Stimulated activated CD4-positive, alpha-beta T cell treated with anti-CD3 and anti-CD28 coated beads, Interleukin-1b, Interleukin-23, amount 100 ng/mL, for 24 hours (primary cell): ENCODE data around the gene ZNF554.
"Not testable (repeated sequence)": the region's sequence is repeated elsewhere in the genome, so short reads cannot be mapped to it uniquely, and the experiment has no call there.

Experiments used
- DNase-seq, 4 experiments: peaks; one replicate each; pipeline ENCODE4 v3.0.0-alpha.2; 2020; ENCODE audit warnings: low read depth in 4 of 4, low spot score in 1 of 4

The ZNF554 gene

GRCh38 chr19:2806736-2807378 is 12.8 kb upstream of the ZNF554 start:
- no peak for DNase-seq

DNA sequence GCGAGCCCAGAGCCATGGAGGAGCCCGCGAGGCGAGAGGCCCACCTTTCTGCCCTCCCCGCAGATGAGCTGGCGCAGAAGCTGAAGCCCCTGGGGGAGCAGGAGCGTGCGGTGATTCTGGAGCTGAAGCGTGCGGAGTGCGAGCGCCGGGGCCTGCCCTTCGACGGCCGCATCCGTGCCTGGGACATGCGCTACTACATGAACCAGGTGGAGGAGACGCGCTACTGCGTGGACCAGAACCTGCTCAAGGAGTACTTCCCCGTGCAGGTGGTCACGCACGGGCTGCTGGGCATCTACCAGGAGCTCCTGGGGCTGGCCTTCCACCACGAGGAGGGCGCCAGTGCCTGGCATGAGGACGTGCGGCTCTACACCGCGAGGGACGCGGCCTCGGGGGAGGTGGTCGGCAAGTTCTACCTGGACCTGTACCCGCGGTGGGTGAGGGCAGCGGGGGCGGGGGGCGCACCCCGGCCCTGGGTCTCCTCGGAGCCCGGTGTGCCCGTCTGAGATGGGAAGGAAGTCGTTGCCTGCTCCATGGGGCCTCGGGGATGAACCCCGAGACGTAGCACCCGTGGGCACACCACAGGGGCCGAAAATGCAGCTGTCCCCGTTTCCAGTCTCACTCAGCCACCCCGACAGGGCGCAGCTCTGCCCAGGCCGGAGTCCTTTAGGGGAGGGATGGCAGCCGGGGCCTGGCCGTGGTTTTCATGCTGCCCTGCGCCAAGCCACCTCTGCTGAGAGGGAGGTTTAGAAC is 12.1 kb upstream of the ZNF554 start:
- no peak for DNase-seq

- DNase-seq, result no peak
Measured at GRCh38 chr19:2808129-2808941, 11.3 kb upstream of the ZNF554 start.

DNA sequence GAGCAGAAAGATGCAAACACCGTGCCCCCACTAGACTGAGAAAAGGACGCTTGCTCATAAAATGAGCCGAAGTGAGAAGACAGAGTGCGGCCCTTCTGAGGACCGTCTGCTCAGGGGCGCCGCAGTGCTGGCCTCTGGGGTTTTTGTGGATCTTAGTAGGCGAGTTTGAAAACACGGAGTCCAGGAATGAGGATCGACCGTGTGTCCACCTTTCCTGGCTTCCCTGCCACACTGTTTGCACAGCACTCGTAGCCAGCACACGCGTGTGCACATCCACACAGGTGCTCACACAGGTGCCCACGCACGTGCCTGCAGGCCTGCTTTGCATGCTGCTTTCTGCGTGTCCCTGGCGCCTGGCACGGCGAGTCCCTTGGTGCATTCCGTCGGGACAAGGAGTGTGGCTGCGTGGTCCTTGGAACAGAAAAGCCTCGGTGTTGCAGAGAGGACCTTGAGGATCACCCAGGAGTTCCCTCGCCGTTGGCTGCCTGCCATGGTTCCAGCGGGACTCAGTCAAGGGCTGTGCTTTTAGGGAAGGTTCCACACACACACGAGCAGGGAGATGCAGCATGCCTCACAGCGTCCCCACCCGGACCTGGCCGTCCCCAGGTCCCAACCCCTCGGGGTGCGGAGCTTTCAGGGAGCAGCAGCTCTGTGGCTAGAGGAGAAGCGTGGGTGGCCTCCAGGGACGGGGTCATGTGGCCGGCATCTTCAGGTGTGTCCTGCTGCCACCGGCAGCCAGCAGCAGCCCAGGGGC is 10.1 kb upstream of the ZNF554 start:
- no peak for DNase-seq

- DNase-seq, result no peak
Measured at GRCh38 chr19:2810141-2811091, 9.3 kb upstream of the ZNF554 start.

GRCh38 chr19:2811221-2811722 is 8.4 kb upstream of the ZNF554 start:
- no peak for DNase-seq

DNA sequence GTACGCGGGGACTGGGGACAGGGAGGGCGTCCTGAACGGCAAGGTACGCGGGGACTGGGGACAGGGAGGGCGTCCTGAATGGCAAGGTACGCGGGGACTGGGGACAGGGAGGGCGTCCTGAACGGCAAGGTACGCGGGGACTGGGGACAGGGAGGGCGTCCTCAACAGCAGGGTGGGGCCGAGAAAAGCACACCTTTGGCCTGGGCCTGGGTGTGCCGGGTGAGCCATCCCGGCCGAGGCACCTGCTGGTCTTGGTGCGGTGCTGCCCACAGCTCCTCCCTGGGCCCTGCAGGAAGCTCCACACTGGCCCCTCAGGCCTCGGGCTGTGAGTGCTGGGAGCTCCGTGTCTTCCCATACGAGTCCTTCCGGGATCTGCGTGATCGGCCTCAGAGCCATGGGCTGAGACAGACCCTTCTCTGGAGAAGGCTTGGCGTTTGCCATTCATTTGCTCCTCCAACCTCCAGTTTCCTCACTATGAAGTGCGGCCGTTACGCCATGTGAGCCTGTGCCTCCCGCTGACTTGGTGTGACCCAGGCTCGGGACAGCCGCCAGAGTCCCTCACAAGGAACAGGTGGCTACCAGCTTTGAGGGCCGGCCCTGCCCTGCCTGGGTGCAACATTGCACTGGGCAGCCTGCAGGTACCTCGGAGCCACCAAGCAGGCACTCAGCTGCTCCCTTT is 7.8 kb upstream of the ZNF554 start:
- no peak for DNase-seq

DNA sequence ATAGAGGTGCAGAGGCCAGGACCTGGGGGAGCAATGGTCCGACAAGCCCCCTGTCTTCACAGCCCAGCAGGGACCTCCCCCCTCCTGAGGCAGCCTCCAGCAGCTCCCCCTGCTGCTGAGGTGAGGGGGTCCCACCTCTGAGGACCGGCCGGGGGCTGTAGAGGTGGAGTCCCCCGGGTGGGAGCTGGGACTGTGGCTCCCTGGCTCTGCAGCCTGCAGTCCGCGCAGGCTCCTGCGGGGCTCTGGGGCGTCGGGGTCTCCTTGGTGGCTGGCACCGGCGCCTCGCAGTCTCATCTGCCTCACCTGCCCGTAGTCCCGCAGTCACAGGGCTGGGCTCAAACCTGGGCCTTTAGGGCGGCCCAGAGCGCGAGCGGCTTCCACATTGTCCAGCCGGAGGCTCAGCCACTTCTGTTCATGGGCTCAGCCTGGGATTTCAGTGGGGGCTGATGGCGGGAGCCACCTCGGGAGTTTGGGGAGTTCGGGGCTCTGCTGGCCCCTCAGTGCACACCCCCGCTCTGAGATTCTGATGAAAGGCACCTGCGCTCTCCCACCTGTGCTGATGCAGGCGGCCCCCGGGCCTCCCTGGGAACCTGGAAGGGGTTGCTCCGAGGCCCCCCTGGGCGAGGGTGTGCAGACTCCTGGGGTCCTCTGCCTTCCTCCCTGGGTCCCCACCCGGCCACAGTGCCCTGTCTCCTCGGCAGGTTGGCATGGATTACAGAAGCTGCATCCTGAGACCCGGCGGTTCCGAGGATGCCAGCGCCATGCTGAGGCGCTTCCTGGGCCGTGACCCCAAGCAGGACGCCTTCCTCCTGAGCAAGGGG is 7.0 kb upstream of the ZNF554 start:
- no peak for DNase-seq

DNA sequence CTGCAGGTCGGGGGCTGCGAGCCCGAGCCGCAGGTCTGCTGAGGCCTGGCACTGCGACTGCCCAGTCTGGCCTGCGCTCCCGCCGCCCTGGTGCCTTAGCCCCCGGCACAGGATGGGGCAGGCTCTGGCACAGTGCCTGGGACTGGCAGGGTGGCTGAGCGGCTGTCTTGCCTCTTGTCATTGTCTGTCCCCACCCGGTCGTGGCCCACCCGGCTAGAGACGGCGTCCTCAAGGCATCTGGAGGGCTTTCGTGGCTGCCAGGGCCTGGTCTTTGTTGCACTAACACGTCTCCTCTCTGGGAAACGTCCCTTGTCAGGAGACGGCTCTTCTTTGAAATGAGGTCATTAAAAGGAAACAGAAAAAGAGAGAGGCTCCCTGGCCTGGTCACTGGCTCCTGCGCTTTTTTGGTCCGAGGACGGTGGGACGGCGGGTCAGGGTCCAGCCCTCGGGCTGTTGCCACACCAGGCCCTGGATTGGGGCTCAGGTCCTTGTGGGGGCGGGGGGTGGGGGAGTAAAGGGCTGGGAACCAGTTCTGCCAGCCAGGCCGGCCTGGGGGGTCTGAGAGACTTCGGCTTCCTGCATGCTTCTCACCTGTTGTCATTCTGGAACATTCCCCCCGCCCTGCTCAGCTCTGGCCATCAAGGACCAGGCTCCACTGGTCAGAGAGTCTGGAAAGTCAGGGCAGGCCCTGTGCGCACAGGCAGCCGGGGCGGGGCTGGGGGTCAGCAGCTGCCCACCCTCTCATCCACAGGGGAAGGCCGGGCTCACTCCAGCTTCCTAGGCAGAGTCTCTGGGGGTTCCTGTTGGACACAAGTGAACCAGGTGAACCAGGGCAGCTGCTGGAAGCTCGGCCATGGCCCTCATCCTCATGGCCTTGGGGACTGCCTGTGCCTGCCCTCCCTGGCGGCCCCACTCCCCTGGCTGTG is 6.2 kb upstream of the ZNF554 start:
- DNase-seq, result no peak

- DNase-seq, result no peak
Measured at GRCh38 chr19:2814426-2814825, 5.2 kb upstream of the ZNF554 start.

DNA sequence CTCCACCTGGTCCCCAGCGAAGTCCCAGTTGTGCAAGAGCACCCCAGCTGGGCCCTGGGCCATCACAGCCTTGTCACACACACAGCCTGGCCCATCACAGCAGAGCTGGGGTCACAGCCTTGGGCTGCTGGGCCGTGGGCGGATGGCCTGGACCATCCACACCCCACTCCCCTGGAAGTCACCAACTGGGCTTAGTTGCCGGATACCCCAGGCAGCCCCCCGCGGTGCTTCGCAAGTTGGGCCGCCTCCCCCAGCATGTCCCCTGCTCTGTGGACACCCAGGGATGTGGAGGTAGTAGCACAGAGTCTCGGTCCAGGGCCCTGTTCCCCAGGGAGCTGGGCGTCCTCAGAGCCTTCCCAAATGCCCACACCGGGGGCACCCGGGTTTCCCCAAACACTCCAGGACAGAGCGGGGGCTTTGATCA is 4.5 kb upstream of the ZNF554 start:
- DNase-seq, result no peak

GRCh38 chr19:2815923-2816322 is 3.7 kb upstream of the ZNF554 start:
- DNase-seq, result no peak

- no peak for DNase-seq
Measured at GRCh38 chr19:2816641-2817040, 3.0 kb upstream of the ZNF554 start.

DNA sequence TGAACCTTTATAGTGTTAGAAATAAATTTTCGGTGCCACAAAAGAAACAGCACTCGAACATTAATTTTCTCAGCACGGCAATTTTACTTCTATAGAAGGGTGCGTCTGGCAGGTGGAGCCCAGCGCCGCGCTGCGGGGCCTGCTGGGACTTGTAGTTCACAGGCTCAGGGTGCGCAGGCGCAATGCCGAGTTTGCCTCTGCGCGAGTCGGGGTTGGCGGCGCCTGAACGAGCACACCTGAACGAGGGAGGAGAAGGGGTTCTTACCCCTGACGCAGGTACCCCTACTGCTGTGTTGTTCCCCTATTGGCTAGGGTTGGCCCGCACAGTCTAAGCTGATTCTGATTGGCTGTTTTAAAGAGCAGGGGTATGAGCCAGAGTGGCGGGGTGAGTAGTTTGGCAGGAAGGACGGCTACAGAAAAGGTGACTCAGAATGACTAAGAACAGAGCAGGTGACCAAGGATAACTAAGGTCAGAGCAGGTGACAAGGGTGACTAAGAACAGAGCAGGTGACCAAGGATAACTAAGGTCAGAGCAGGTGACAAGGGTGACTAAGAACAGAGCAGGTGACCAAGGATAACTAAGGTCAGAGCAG is 2.3 kb upstream of the ZNF554 start:
- not testable (repeated sequence) for DNase-seq

DNA sequence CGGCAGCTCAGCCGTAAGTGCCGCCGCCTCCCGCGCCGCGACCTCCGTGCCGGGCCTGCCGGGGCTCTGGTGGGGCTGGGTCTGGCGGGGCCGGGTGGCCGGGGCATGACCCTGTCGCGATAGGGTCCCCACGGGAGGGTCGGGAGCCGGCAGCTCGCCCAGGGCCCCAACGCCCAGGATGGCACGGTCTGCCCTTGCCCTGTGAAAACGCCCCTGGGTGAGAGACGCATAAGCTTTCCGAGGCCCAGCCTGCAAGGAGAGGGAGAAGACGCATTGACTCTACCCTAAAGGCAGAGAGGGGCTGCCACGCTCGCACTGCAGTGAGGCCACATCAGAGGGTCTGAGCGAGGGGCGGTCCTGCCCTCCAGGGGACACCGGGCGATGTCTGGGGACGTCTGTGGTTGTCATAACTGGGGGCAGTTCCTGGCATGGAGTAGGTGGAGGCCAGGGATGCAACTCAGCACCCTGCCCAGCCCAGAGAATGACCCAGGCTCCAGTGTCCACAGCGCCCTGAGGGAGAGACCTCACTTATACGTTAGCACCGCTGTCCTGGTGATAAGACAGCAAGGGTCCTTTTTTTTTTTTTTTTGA is 539 bp downstream of the ZNF554 start:
- no peak for DNase-seq

DNA sequence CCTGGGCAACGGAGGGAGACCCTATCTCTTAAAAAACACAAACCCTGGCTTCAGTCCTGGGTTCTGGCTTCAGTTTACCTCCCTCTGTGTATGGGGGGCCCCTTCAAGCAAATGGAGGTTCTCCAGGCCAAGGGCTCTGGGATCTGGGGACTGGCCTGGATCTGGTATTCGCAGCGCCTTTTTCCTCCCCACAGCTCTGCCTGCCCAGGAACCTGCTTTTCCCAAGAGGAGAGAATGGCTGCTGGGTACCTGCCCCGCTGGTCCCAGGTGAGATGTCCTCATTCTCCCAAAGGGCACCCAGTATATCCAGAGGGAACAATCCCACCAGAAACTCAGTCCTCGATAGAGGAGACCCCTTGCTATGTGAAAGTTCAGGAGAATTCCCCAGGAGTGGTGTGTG is 3.2 kb downstream of the ZNF554 start:
- DNase-seq, result no peak

GRCh38 chr19:2823646-2824045 is 4.0 kb downstream of the ZNF554 start:
- DNase-seq, result no peak
